GM10847 (cell line): ENCODE data around the gene XYLT1.

Experiments used
- POLR2A ChIP-seq: IDR thresholded peaks from 2 replicates; pipeline ENCODE4 v1.6.1; 2011; ENCODE audit not compliant: insufficient read length; ENCODE audit errors: extremely low read depth

The XYLT1 gene

GRCh38 chr16:17152311-17152710 is 318.4 kb downstream of the XYLT1 start:
- TF ChIP-seq POLR2A: no peak

GRCh38 chr16:17151335-17151734 is 319.4 kb downstream of the XYLT1 start:
- TF ChIP-seq POLR2A: no peak

- no peak for TF ChIP-seq POLR2A
These were observed 320.8 kb downstream of the XYLT1 start for GRCh38 chr16:17149904-17150483.

GRCh38 chr16:17147942-17148341 is 322.8 kb downstream of the XYLT1 start:
- TF ChIP-seq POLR2A: no peak

- TF ChIP-seq POLR2A: no peak
These were observed 325.7 kb downstream of the XYLT1 start for GRCh38 chr16:17145029-17145428.

- no peak for TF ChIP-seq POLR2A
These were observed 326.3 kb downstream of the XYLT1 start for GRCh38 chr16:17144431-17144830.

GRCh38 chr16:17143546-17144419 is 327.0 kb downstream of the XYLT1 start:
- no peak for TF ChIP-seq POLR2A

- TF ChIP-seq POLR2A: no peak
These were observed 332.0 kb downstream of the XYLT1 start for GRCh38 chr16:17138801-17139200.

- TF ChIP-seq POLR2A: no peak
These were observed 335.3 kb downstream of the XYLT1 start for GRCh38 chr16:17135439-17135838.

GRCh38 chr16:17134586-17134985 is 336.2 kb downstream of the XYLT1 start:
- no peak for TF ChIP-seq POLR2A

- TF ChIP-seq POLR2A: no peak
These were observed 336.9 kb downstream of the XYLT1 start for GRCh38 chr16:17133851-17134250.

GRCh38 chr16:17131351-17131750 is 339.4 kb downstream of the XYLT1 start:
- TF ChIP-seq POLR2A: no peak

- TF ChIP-seq POLR2A: no peak
These were observed 340.0 kb downstream of the XYLT1 start for GRCh38 chr16:17130733-17131132.

GRCh38 chr16:17129971-17130370 is 340.8 kb downstream of the XYLT1 start:
- TF ChIP-seq POLR2A: no peak

GRCh38 chr16:17128791-17129190 is 342.0 kb downstream of the XYLT1 start:
- TF ChIP-seq POLR2A: no peak

- no peak for TF ChIP-seq POLR2A
These were observed 344.6 kb downstream of the XYLT1 start for GRCh38 chr16:17126156-17126555.

- no peak for TF ChIP-seq POLR2A
These were observed 345.1 kb downstream of the XYLT1 start for GRCh38 chr16:17125671-17126070.
